Measurements from ENCODE around the gene DGKD.

Gene DGKD

DNA sequence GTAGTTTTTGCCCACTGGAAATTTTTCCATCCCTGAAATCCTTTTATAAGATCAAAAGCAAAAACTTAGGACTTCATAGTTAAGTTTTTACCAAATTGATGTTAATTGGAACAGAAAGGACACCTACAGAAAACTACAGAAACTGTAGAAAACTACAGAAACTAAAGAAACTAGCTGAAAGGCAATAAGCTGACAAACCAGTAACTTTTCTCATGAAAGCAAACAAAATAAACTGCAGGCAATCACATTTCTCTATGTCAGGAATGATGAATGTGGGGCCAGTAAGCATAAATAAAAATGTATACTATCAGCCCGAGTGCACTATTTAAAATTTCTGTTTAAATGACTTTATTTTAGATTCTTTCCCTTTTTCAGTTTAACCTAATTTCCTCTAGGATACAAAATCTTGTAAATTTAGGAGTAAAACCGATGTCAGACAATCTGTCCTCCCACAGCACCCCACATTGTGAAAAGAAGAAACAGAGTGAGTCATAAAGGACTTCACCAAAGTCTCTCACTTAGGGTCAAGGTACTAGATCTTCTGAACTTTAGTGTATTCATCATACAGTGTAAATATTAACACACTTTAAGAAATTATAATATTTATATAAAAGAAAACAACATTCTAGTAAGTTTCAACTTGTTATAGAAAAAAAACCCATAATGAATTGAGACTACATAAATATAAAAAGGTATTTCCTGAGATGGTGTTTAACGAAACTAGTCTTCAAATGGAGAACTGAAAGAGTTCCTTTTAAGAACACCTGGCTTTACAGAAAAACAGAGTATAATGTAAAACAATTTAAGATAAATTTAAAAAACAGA lies 165.7 kb downstream of the DGKD start:
- TF ChIP-seq, protein P1, sequence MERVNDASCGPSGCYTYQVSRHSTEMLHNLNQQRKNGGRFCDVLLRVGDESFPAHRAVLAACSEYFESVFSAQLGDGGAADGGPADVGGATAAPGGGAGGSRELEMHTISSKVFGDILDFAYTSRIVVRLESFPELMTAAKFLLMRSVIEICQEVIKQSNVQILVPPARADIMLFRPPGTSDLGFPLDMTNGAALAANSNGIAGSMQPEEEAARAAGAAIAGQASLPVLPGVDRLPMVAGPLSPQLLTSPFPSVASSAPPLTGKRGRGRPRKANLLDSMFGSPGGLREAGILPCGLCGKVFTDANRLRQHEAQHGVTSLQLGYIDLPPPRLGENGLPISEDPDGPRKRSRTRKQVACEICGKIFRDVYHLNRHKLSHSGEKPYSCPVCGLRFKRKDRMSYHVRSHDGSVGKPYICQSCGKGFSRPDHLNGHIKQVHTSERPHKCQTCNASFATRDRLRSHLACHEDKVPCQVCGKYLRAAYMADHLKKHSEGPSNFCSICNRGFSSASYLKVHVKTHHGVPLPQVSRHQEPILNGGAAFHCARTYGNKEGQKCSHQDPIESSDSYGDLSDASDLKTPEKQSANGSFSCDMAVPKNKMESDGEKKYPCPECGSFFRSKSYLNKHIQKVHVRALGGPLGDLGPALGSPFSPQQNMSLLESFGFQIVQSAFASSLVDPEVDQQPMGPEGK (CRISPR knock-in tag; IDR thresholded peaks at IDR 0.05; ENCODE audit: borderline replicate concordance): no peak
- TF ChIP-seq, protein P2, sequence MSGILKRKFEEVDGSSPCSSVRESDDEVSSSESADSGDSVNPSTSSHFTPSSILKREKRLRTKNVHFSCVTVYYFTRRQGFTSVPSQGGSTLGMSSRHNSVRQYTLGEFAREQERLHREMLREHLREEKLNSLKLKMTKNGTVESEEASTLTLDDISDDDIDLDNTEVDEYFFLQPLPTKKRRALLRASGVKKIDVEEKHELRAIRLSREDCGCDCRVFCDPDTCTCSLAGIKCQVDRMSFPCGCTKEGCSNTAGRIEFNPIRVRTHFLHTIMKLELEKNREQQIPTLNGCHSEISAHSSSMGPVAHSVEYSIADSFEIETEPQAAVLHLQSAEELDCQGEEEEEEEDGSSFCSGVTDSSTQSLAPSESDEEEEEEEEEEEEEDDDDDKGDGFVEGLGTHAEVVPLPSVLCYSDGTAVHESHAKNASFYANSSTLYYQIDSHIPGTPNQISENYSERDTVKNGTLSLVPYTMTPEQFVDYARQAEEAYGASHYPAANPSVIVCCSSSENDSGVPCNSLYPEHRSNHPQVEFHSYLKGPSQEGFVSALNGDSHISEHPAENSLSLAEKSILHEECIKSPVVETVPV (CRISPR knock-in tag; IDR thresholded peaks at IDR 0.05): no peak
- TF ChIP-seq TOX (CRISPR knock-in tag; IDR thresholded peaks at IDR 0.05; ENCODE audit: borderline replicate concordance): no peak
- TF ChIP-seq OSR1 (CRISPR knock-in tag; IDR thresholded peaks at IDR 0.05): no peak
- no peak for TF ChIP-seq TCF4 (CRISPR knock-in tag; IDR thresholded peaks at IDR 0.05; ENCODE audit: borderline replicate concordance)
- TF ChIP-seq ZFP30 (CRISPR knock-in tag; IDR thresholded peaks at IDR 0.05): no peak
- TF ChIP-seq BACH2 (CRISPR knock-in tag; IDR thresholded peaks at IDR 0.05; ENCODE audit: borderline replicate concordance): no peak
- TF ChIP-seq CSDC2 (CRISPR knock-in tag; IDR thresholded peaks at IDR 0.05): no peak
- no peak for TF ChIP-seq ZNF70 (CRISPR knock-in tag; IDR thresholded peaks at IDR 0.05)
- no peak for TF ChIP-seq ZNF8 (CRISPR knock-in tag; IDR thresholded peaks at IDR 0.05)
- TF ChIP-seq, protein P3, sequence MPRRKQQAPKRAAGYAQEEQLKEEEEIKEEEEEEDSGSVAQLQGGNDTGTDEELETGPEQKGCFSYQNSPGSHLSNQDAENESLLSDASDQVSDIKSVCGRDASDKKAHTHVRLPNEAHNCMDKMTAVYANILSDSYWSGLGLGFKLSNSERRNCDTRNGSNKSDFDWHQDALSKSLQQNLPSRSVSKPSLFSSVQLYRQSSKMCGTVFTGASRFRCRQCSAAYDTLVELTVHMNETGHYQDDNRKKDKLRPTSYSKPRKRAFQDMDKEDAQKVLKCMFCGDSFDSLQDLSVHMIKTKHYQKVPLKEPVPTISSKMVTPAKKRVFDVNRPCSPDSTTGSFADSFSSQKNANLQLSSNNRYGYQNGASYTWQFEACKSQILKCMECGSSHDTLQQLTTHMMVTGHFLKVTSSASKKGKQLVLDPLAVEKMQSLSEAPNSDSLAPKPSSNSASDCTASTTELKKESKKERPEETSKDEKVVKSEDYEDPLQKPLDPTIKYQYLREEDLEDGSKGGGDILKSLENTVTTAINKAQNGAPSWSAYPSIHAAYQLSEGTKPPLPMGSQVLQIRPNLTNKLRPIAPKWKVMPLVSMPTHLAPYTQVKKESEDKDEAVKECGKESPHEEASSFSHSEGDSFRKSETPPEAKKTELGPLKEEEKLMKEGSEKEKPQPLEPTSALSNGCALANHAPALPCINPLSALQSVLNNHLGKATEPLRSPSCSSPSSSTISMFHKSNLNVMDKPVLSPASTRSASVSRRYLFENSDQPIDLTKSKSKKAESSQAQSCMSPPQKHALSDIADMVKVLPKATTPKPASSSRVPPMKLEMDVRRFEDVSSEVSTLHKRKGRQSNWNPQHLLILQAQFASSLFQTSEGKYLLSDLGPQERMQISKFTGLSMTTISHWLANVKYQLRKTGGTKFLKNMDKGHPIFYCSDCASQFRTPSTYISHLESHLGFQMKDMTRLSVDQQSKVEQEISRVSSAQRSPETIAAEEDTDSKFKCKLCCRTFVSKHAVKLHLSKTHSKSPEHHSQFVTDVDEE (CRISPR knock-in tag; IDR thresholded peaks at IDR 0.05): no peak
- no peak for TF ChIP-seq RARB (CRISPR knock-in tag; IDR thresholded peaks at IDR 0.05)
- TF ChIP-seq, protein P4, sequence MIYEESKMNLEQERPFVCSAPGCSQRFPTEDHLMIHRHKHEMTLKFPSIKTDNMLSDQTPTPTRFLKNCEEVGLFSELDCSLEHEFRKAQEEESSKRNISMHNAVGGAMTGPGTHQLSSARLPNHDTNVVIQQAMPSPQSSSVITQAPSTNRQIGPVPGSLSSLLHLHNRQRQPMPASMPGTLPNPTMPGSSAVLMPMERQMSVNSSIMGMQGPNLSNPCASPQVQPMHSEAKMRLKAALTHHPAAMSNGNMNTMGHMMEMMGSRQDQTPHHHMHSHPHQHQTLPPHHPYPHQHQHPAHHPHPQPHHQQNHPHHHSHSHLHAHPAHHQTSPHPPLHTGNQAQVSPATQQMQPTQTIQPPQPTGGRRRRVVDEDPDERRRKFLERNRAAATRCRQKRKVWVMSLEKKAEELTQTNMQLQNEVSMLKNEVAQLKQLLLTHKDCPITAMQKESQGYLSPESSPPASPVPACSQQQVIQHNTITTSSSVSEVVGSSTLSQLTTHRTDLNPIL (CRISPR knock-in tag; IDR thresholded peaks at IDR 0.05; ENCODE audit: low read depth): no peak
- TF ChIP-seq ISL1 (CRISPR knock-in tag; IDR thresholded peaks at IDR 0.05): no peak
- TF ChIP-seq ZFP3 (CRISPR knock-in tag; IDR thresholded peaks at IDR 0.05): no peak
- no peak for TF ChIP-seq ZNF565 (CRISPR knock-in tag; conservative IDR thresholded peaks at IDR 0.05; ENCODE audit: low read depth)
- TF ChIP-seq ZC3H10 (CRISPR knock-in tag; IDR thresholded peaks at IDR 0.05): no peak
- ATAC-seq: no peak

Data from SK-N-SH treated with all-trans-retinoic acid at 6 μM for 48 hours (cell line).